GM18517 (cell line): Measurements from ENCODE around the gene COBL.

Source experiments
- ATAC-seq: cut with Tn5 transposase; IDR thresholded peaks from one replicate; pipeline ENCODE4 v1.9.1; 2021; ENCODE audit warnings: mild to moderate bottlenecking, moderate library complexity; ENCODE audit not compliant: unreplicated experiment

The COBL gene, protein sequence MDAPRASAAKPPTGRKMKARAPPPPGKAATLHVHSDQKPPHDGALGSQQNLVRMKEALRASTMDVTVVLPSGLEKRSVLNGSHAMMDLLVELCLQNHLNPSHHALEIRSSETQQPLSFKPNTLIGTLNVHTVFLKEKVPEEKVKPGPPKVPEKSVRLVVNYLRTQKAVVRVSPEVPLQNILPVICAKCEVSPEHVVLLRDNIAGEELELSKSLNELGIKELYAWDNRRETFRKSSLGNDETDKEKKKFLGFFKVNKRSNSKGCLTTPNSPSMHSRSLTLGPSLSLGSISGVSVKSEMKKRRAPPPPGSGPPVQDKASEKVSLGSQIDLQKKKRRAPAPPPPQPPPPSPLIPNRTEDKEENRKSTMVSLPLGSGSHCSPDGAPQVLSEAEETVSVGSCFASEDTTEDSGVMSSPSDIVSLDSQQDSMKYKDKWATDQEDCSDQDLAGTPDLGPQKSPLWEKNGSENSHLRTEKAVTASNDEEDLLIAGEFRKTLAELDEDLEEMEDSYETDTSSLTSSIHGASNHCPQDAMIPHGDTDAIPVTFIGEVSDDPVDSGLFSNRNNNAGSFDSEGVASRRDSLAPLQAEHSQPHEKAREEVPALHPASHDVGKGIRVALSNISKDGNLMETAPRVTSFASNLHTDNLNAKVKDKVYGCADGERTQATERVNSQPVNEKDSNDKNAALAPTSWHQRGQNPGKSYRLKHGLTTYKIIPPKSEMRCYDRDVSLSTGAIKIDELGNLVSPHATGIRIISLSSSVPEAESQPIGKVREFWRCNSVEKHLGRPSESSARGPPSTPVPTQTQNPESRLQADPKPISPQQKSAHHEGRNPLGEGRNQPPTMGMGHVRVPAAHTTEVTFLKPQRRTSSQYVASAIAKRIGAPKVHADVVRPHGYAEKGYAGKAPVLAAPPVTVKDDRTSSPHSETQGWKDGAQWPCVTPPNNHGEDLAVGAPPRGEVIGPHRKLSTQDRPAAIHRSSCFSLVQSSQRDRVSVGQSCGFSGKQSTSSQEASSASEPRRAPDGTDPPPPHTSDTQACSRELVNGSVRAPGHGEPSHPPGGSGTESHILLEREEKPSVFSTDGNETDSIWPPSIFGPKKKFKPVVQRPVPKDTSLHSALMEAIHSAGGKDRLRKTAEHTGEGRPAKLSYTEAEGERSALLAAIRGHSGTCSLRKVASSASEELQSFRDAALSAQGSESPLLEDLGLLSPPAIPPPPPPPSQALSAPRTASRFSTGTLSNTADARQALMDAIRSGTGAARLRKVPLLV

DNA sequence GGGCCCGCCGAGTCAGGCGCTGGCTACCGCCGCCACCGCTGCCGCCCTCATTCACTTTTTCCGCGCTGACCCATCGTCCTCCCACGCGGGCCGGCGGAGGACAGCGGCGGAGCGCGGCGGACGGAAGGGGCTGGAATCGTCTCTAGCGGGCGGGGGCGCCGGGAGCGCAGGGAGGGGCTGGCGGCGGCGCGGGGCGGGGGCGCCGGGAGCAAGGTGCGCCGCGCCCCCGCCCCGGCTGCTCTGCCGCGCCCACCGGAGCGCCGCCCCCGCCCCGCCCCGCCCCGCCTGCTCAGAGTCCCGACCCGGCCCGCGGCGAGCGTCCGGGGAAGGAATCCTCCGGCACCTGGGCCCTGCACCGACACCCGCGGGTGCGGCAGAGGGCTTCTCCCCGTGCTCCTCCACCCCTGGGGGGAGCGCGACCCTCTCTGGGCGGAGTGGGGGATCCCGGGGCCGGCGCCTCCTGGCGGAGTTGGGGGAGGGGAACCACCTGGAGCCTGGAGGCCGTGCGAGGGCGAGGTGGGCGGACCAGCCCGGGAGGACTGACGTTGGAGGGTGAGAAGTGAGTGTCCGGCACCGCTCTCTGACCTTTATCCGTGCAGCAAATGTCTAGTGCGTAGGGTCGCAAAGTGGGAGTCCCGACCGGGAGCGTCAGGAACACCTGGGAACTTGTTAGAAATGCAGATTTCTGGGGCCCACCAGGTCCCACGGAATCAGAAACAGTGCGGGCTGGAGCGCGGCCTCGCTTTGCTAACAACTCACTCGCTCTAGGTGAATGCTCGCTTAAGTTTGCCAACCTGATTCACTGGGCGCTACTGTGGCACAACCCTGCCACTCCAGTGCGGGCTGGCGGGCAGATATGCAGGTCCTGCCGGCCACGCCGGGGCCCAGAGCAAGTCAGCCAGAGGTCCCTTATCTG lies at the start of gene COBL:
Gene COBL (minus strand): TSS at position 144 of the 916 bp plus-strand sequence. CDS start 176 bp downstream, outside the sequence.
- ATAC-seq, result no peak

DNA sequence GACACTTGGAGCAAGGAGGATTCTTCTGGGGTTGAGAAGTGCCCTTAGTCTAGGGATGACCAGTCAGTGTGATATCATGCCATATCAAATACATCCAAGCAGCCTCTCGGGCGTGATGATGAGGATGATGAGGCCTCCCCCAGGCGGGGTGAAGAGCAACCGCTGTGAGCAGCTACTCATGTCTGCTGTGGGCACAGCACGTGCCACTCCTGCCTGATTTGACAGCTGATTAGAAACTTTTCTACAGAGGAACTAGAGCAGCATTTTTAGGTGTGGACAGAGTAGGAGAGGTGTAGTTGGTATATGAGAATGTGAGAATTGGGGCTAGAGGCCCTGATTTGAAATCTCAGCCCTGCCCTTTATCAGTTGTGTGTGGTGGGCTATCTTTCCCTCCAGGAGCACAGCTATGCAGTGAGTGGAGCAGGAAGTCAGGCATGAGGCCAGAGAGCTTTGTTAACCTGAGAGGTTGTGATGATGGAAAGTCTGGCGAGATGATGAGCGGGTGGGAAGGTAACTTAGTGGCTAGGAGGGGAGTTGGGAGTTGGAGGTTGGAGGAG lies 49.6 kb upstream of the COBL start:
- ATAC-seq, result no peak

- ATAC-seq, result no peak
Measured at GRCh38 chr7:51357821-51358220, 41.2 kb upstream of the COBL start.

GRCh38 chr7:51356849-51357516 lies 40.4 kb upstream of the COBL start:
- ATAC-seq, result no peak

GRCh38 chr7:51354897-51355296 lies 38.3 kb upstream of the COBL start:
- ATAC-seq, result no peak

DNA sequence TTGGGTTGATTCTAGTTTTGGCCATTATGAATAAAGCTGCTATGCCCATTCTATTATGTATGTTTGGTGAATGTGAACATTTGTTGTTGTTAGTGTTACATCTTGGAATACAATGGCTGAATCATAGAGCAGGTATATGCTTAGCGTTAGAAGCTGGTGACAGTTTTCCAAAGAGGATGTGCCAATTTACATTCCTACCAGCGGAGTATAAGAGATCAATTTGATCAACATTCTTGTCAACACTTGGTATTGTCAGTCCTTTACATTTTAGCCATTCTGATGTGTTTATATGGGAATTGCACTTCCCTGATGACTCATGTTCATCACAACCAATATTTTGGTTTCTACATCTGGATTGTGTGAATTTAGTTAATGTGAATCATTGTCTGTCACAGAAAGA lies 37.8 kb upstream of the COBL start:
- no peak for ATAC-seq

- ATAC-seq, result no peak
Measured at GRCh38 chr7:51352174-51353100, 35.8 kb upstream of the COBL start.

DNA sequence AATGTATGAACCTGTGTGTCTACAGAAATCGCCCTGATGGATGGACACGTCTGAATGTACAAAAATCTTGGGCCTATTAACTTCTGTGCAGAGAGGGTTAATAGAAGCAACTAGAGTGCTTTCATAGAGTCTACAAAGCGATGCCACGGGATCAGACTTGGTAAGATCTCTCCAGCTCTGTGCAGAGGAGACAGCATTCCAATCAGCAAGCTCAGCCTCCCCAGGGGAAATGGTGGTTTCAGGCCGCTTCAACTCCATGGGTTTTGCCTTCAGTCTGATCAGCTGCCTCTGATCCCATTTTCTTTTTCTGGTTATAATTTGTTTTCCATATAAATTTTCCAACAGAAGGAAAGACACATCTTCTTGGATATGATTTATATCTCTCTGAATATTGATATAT lies 35.1 kb upstream of the COBL start:
- no peak for ATAC-seq

DNA sequence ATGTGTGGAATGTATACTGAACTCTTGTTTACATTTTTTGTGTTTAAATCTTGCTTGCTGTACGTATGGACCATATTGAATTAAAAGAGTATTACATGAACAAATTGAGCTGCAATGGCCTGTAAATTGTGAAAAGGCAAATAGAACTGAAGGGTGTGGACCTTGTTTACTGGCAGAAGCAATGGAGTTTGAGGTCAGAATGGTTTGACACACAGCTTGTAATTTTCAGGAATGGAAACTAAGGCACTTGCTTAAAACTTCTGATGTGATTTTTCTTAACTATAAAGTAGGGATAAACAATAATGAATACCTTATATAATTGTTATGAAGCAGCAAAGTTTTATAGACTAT lies 33.9 kb upstream of the COBL start:
- ATAC-seq, result no peak

GRCh38 chr7:51349820-51350545 lies 33.4 kb upstream of the COBL start:
- ATAC-seq, result no peak

DNA sequence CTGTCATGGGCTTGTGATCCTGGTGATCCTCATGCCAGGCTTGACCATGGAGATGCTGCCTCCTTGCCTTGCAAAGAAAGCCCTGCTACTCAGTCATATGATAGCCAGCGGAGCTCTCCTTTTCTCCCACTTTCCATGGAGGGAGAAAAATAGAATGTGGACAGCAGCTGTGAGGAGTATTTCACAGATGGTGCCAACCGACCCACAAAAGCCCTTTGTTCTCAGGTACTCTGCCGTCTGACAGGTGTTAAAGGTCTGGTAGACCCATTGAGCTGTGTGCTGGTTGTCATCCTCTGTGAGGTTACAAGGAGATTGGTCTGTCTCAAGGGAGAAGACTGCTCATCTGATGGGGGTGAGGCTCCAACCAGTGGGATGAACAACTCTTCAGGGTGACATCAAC lies 29.5 kb upstream of the COBL start:
- no peak for ATAC-seq

- no peak for ATAC-seq
Measured at GRCh38 chr7:51344406-51345138, 28.0 kb upstream of the COBL start.

DNA sequence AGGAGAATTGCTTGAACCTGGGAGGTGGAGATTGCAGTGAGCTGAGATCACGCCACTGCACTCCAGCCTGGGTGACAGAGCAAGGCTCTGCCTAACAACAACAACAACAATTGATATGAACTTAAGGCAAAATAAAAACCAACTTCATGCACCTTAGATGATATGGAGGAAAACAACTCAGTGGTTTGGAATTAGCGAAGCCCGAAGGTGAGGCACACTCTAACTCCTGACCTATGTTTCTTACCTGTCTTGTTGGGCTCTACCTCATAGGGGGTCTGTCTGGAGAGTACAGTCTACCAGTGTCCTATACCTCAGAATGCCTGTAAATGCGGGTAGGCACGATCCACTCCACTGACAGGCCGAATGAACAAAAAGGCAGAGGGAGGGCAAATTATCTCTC lies 24.3 kb upstream of the COBL start:
- ATAC-seq, result no peak

DNA sequence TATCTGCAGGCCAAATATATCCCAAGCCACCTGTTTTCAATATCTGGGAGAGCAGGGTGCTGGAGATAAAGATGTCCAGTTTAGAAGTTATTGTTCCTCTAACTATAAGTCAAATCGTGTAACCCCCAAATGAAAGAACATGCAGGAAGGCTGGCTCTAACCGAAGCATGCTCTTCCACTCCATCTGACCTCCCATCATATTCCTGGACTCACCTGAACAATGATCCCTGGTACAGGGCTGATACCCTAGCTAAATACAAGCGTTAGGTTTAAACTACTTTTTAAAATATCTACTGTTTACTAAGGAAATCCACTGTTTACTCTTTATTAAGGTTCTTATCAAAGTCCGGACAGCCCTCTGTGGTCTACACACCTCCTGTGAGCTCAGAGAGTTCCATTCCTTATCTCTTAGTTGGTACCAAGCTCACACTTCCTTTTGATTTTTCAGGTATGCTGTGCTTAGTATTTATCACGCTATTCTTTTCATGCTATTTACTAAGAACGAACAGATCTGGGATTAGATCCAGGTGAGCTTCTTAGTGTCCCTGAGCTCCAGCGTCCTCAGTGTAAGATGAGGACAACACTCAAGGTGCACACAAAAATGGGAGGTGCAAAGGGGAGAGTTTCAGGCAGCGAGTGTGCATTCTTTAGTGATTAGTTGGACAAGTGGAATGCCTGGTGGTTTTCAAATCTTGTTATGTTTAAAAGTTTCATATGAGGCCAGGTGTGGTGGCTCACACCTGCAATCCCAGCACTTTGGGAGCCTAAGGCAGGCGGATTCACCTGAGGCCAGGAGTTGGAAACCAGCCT lies 23.6 kb upstream of the COBL start:
- no peak for ATAC-seq

GRCh38 chr7:51335057-51335456 lies 18.4 kb upstream of the COBL start:
- no peak for ATAC-seq

- ATAC-seq, result no peak
Measured at GRCh38 chr7:51329696-51330263, 13.2 kb upstream of the COBL start.
